HepG2 (cell line): ENCODE measurements around the gene SECTM1. TPM values are rescaled to one million over a fixed set of nuclear protein-coding genes. Genes with fewer than 3 reads are reported as not detected.
A peak's percentile ranks its signal among the peaks of the same experiment; 100 is the strongest.

Source experiments
- AKNA ChIP-seq: sonication (generic); formaldehyde crosslinking; IDR thresholded peaks from 2 replicates; pipeline ENCODE4 v1.4.0; 2020; ENCODE audit warnings: missing genetic modification reagents, borderline replicate concordance
- EEA1 ChIP-seq: sonication (generic); formaldehyde crosslinking; IDR thresholded peaks from 2 replicates; pipeline ENCODE4 v1.5.1; 2020; ENCODE audit warnings: mild to moderate bottlenecking, missing genetic modification reagents, borderline replicate concordance
- GLI4 ChIP-seq: sonication (generic); formaldehyde crosslinking; IDR thresholded peaks from 2 replicates; pipeline ENCODE4 v1.5.1; 2020; ENCODE audit warnings: missing genetic modification reagents, mild to moderate bottlenecking, moderate library complexity, borderline replicate concordance
- HDAC6 ChIP-seq: fragments of 200-600 bp; sonication (generic); IDR thresholded peaks from 2 replicates; pipeline ENCODE4 v1.7.0; 2017; ENCODE audit warnings: mild to moderate bottlenecking, antibody characterized with exemption, low read length, low read depth
- IRF1 ChIP-seq: sonication (generic); formaldehyde crosslinking; IDR thresholded peaks from 2 replicates; pipeline ENCODE4 v1.4.0; 2020; ENCODE audit warnings: low read depth, mild to moderate bottlenecking, missing genetic modification reagents
- MED8 ChIP-seq: sonication (generic); formaldehyde crosslinking; IDR thresholded peaks from 2 replicates; pipeline ENCODE4 v1.8.1; 2023; ENCODE audit warnings: mild to moderate bottlenecking, missing genetic modification reagents; ENCODE audit not compliant: insufficient replicate concordance
- PHF20 ChIP-seq: sonication (generic); formaldehyde crosslinking; IDR thresholded peaks from 2 replicates; pipeline ENCODE4 v1.5.0; 2020; ENCODE audit warnings: mild to moderate bottlenecking, missing genetic modification reagents
- SNAPC5 ChIP-seq: sonication (generic); formaldehyde crosslinking; IDR thresholded peaks from 2 replicates; pipeline ENCODE4 v1.8.1; 2023; ENCODE audit warnings: mild to moderate bottlenecking, missing genetic modification reagents, borderline replicate concordance
- TBP ChIP-seq: sonication (generic); formaldehyde crosslinking; IDR thresholded peaks from 2 replicates; pipeline ENCODE4 v1.5.0; 2020; ENCODE audit warnings: missing genetic modification reagents
- TFAP4 ChIP-seq: sonication (generic); IDR thresholded peaks from 2 replicates; pipeline ENCODE4 v1.6.1; 2016; ENCODE audit warnings: low read depth, borderline replicate concordance
- ZFP62 ChIP-seq: sonication (generic); formaldehyde crosslinking; IDR thresholded peaks from 2 replicates; pipeline ENCODE4 v1.4.0; 2020; ENCODE audit warnings: missing genetic modification reagents
- ZNF430 ChIP-seq: sonication (generic); formaldehyde crosslinking; IDR thresholded peaks from 2 replicates; pipeline ENCODE4 v1.9.0; 2021; ENCODE audit warnings: mild to moderate bottlenecking, missing genetic modification reagents
- ZNF431 ChIP-seq: sonication (generic); formaldehyde crosslinking; IDR thresholded peaks from 2 replicates; pipeline ENCODE4 v1.9.0; 2022; ENCODE audit warnings: missing genetic modification reagents, low read depth, mild to moderate bottlenecking, borderline replicate concordance
- ZNF513 ChIP-seq: sonication (generic); formaldehyde crosslinking; conservative IDR thresholded peaks from 2 replicates; pipeline ENCODE4 v1.5.0; 2020; ENCODE audit warnings: missing genetic modification reagents
- ZNF672 ChIP-seq: sonication (generic); formaldehyde crosslinking; IDR thresholded peaks from 2 replicates; pipeline ENCODE4 v1.8.1; 2022; ENCODE audit warnings: missing genetic modification reagents
- ZNF720 ChIP-seq: sonication (generic); formaldehyde crosslinking; IDR thresholded peaks from 2 replicates; pipeline ENCODE4 v1.4.0; 2020; ENCODE audit warnings: missing genetic modification reagents
- polyA plus RNA-seq, 8 experiments: library from polyadenylated mRNA; depleted of rRNA in 3 of 8; stranded (reverse) in 7 of 8; unstranded in 1 of 8; fragments of >200 nt; fragmentation: Illumina TruSeq in 4 of 8; extraction: Trizol in 4 of 8; gene quantifications; 2 replicates each; pipeline versions ENCODE4 v1.2.1 to v1.2.3, GENCODE V29; 2011 to 2016; ENCODE audit warnings: low read depth in 4 of 8, missing spikeins in 1 of 8, mixed read lengths in 1 of 8; ENCODE audit not compliant: insufficient read depth in 1 of 8
- total RNA-seq, 5 experiments: library from RNA; depleted of rRNA; stranded (reverse); fragments of >200 nt; fragmentation: Illumina TruSeq; extraction: Trizol; gene quantifications; 2 replicates each; pipeline ENCODE4 v1.2.3, GENCODE V29; 2016; ENCODE audit warnings: low read depth in 1 of 5

Gene SECTM1
- total and polyA plus RNA-seq, 2 of the 13 experiments (the other 11 are each of a cell fraction or from before 2014, with no cell fraction given): 3.5 to 5.3 TPM

GRCh38 chr17:82317394-82318168 lies 16.0 kb downstream of the SECTM1 start, which contains the start of gene CD7 (continued):
- TF ChIP-seq AKNA (CRISPR knock-in tag): no peak
- 0 out of 2 replicates have a peak, but pooled peaks have one; percentile 66 for TF ChIP-seq GLI4 (CRISPR knock-in tag)
- no peak for TF ChIP-seq ZNF431 (CRISPR knock-in tag)
- peak; percentile 86; the same call in 1 of the 2 replicates for TF ChIP-seq TFAP4
- TF ChIP-seq IRF1 (CRISPR knock-in tag): peak; percentile 83; the same call in 1 of the 2 replicates
- no peak for TF ChIP-seq EEA1 (CRISPR knock-in tag)
- no peak for TF ChIP-seq TBP
- peak; percentile 70 for TF ChIP-seq MED8 (CRISPR knock-in tag)
- 0 out of 2 replicates have a peak, but pooled peaks have one; percentile 46 for TF ChIP-seq ZNF513 (CRISPR knock-in tag)
- no peak for TF ChIP-seq ZNF430 (CRISPR knock-in tag)
- no peak for TF ChIP-seq ZFP62 (CRISPR knock-in tag)
- no peak for TF ChIP-seq ZNF720 (CRISPR knock-in tag)
- no peak for TF ChIP-seq ZNF672 (CRISPR knock-in tag)
- TF ChIP-seq HDAC6: no peak
- no peak for TF ChIP-seq PHF20 (CRISPR knock-in tag)
- TF ChIP-seq SNAPC5 (CRISPR knock-in tag): no peak
